ENCODE results near the gene TACC2.

Gene TACC2

GRCh38 chr10:122245897-122246296 is 256.9 kb downstream of the TACC2 start:
- TF ChIP-seq TAF1 (IDR thresholded peaks at IDR 0.05; ENCODE audit: borderline replicate concordance, insufficient read depth, low read length) (no peak), REST (IDR thresholded peaks at IDR 0.05; ENCODE audit: insufficient read depth in 1 of 2, low read depth in 2 of 2, low read length in 2 of 2) (no peak), POLR2AphosphoS5 (IDR thresholded peaks at IDR 0.05; ENCODE audit: low read depth, low read length) (no peak), SIN3A (IDR thresholded peaks at IDR 0.05; ENCODE audit: borderline replicate concordance, insufficient read depth, low read length) (no peak), FOXP2 (optimal IDR thresholded peaks at IDR 0.05; ENCODE audit: borderline replicate concordance, extremely low read depth, extremely low read length, insufficient read depth) (no peak)

GRCh38 chr10:122246830-122247520 is 258.0 kb downstream of the TACC2 start:
- TF ChIP-seq POLR2AphosphoS5 (IDR thresholded peaks at IDR 0.05; ENCODE audit: low read depth, low read length) (no peak), FOXP2 (optimal IDR thresholded peaks at IDR 0.05; ENCODE audit: borderline replicate concordance, extremely low read depth, extremely low read length, insufficient read depth) (no peak), REST (IDR thresholded peaks at IDR 0.05; ENCODE audit: insufficient read depth in 1 of 2, low read depth in 2 of 2, low read length in 2 of 2) (no peak), SIN3A (IDR thresholded peaks at IDR 0.05; ENCODE audit: borderline replicate concordance, insufficient read depth, low read length) (no peak), TAF1 (IDR thresholded peaks at IDR 0.05; ENCODE audit: borderline replicate concordance, insufficient read depth, low read length) (no peak)

GRCh38 chr10:122248356-122249302 is 259.7 kb downstream of the TACC2 start:
- TF ChIP-seq POLR2AphosphoS5 (IDR thresholded peaks at IDR 0.05; ENCODE audit: low read depth, low read length) (no peak), TAF1 (IDR thresholded peaks at IDR 0.05; ENCODE audit: borderline replicate concordance, insufficient read depth, low read length) (no peak), REST (IDR thresholded peaks at IDR 0.05; ENCODE audit: insufficient read depth in 1 of 2, low read depth in 2 of 2, low read length in 2 of 2) (no peak), SIN3A (IDR thresholded peaks at IDR 0.05; ENCODE audit: borderline replicate concordance, insufficient read depth, low read length) (no peak), FOXP2 (optimal IDR thresholded peaks at IDR 0.05; ENCODE audit: borderline replicate concordance, extremely low read depth, extremely low read length, insufficient read depth) (no peak)

- TF ChIP-seq TAF1 (IDR thresholded peaks at IDR 0.05; ENCODE audit: borderline replicate concordance, insufficient read depth, low read length) = no peak
- TF ChIP-seq SIN3A (IDR thresholded peaks at IDR 0.05; ENCODE audit: borderline replicate concordance, insufficient read depth, low read length) = no peak
- no peak for TF ChIP-seq POLR2AphosphoS5 (IDR thresholded peaks at IDR 0.05; ENCODE audit: low read depth, low read length)
- TF ChIP-seq REST (IDR thresholded peaks at IDR 0.05; ENCODE audit: insufficient read depth in 1 of 2, low read depth in 2 of 2, low read length in 2 of 2) = no peak
- TF ChIP-seq FOXP2 (optimal IDR thresholded peaks at IDR 0.05; ENCODE audit: borderline replicate concordance, extremely low read depth, extremely low read length, insufficient read depth) = no peak
Measured at GRCh38 chr10:122249303-122249850, 260.4 kb downstream of the TACC2 start.

Measured in PFSK-1 (cell line).